PC-9 (cell line): ENCODE measurements around the gene ORC3. TPM values are rescaled to one million over a fixed set of nuclear protein-coding genes. Genes with fewer than 3 reads are reported as not detected.

Experiments
- BruUV-seq: library from RNA; stranded (reverse); fragments of 400-500 nt; replicated peaks from 2 replicates; lab custom pipeline; 2021; lab: Mats Ljungman, UMichigan
- CTCF ChIA-PET: fragments of 300-600 bp; sonication (Branson Sonifier 250); formaldehyde crosslinking; loops from one replicate; lab custom pipeline; 2022; ENCODE audit warnings: antibody characterized with exemption; lab: Charles Lee
- POLR2A ChIA-PET: fragments of 300-600 bp; sonication (Branson Sonifier 250); formaldehyde crosslinking; loops from one replicate; lab custom pipeline; 2022; ENCODE audit warnings: antibody characterized with exemption; ENCODE audit not compliant: unreplicated experiment; lab: Charles Lee
- DNase-seq, 2 experiments: peaks; one replicate each; pipeline versions ENCODE4 v3.0.0 to v3.0.0-alpha.2; 2015 to 2022; ENCODE audit warnings: mixed read lengths in 1 of 2
- H2AFZ ChIP-seq: fragments of 200-600 bp; sonication (generic); 2 replicates; pipeline ENCODE4 v1.8.1; 2017; ENCODE audit warnings: antibody characterized with exemption
- H3F3A ChIP-seq: fragments of 200-600 bp; sonication (generic); 2 replicates; pipeline ENCODE4 v1.8.1; 2017; ENCODE audit warnings: antibody characterized with exemption, mild to moderate bottlenecking, low read depth; ENCODE audit not compliant: insufficient read depth
- H3K27ac ChIP-seq: fragments of 200-600 bp; sonication (generic); 2 replicates; pipeline ENCODE4 v1.6.1; 2016; ENCODE audit warnings: mixed run types
- H3K27me3 ChIP-seq: fragments of 200-600 bp; sonication (generic); 2 replicates; pipeline ENCODE4 v1.6.1; 2016; ENCODE audit warnings: low read depth, mixed run types; ENCODE audit not compliant: insufficient read depth
- H3K36me3 ChIP-seq: fragments of 200-600 bp; sonication (generic); 2 replicates; pipeline ENCODE4 v1.6.1; 2016; ENCODE audit warnings: low read depth, mixed run types
- H3K4me1 ChIP-seq: fragments of 200-600 bp; sonication (generic); replicated peaks from 2 replicates; pipeline ENCODE4 v1.6.1; 2016; ENCODE audit warnings: mixed run types; ENCODE audit not compliant: insufficient read depth
- H3K4me2 ChIP-seq: fragments of 200-600 bp; sonication (generic); 2 replicates; pipeline ENCODE4 v1.6.1; 2017; ENCODE audit warnings: mixed run types
- H3K4me3 ChIP-seq: fragments of 200-600 bp; sonication (generic); 2 replicates; pipeline ENCODE4 v1.6.1; 2016; ENCODE audit warnings: mixed run types
- H3K79me2 ChIP-seq: fragments of 200-600 bp; sonication (generic); 2 replicates; pipeline ENCODE4 v1.6.1; 2017; ENCODE audit warnings: low read depth, mixed run types
- H3K9me2 ChIP-seq: fragments of 200-600 bp; sonication (generic); 2 replicates; pipeline ENCODE4 v1.8.1; 2017; ENCODE audit warnings: mild to moderate bottlenecking; ENCODE audit not compliant: insufficient read depth
- H3K9me3 ChIP-seq: fragments of 200-600 bp; sonication (generic); 2 replicates; pipeline ENCODE4 v1.8.1; 2016; ENCODE audit warnings: low read depth; ENCODE audit not compliant: insufficient read depth
- H4K20me1 ChIP-seq: fragments of 200-600 bp; sonication (generic); 2 replicates; pipeline ENCODE4 v1.8.1; 2017; ENCODE audit not compliant: insufficient read depth
- EZH2 ChIP-seq: fragments of 200-600 bp; sonication (generic); IDR thresholded peaks from 2 replicates; pipeline ENCODE4 v1.8.0; 2017; ENCODE audit warnings: antibody characterized with exemption, low read depth
- intact Hi-C: fragments of 100-400 bp; cut with micrococcal nuclease; formaldehyde crosslinking; loops from one replicate; pipeline ENCODE4 v1.10.0; 2022; ENCODE audit not compliant: unreplicated experiment
- total RNA-seq: library from RNA; stranded (reverse); gene quantifications from 2 replicates; pipeline ENCODE4 v1.2.3, GENCODE V29; 2021
- TF ChIP-seq, protein P1 (sequence below): fragments of 200-600 bp; sonication (generic); conservative IDR thresholded peaks from 2 replicates; pipeline ENCODE4 v1.6.1; 2017; ENCODE audit warnings: mixed run types, antibody characterized with exemption, mild to moderate bottlenecking, moderate library complexity

Gene ORC3
- total RNA-seq, 1 experiment from 2014 or later = 24.3 TPM

DNA sequence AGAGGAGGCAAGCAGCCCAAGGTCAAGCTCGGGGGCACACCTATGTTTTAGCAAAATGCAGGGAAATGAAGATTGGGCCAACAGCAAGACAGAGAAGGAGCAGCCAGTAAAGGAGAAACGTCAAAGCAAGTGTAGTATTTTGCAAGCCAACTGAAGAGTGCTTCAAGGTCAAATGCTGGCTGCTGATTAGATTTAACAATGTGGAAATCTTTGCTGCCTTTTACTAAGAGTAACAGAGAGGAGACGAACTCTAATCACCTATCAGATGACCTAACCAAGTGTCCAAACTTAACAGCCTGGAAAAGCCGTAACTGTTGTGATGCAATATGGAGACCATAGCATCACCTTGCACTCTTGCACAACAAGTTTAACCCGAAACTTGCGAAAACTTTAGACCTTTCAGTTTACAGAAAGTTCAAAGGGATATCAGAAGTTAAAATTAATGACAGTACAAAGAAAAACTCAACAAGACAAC lies 81.7 kb downstream of the ORC3 start:
- H3K4me2 ChIP-seq = no peak overlapping the region
- H3K27me3 ChIP-seq = no peaks in the 10 kb centered on the region
- H3K4me3 ChIP-seq = no peak overlapping the region
- peak overlapping the region; percentile 55 for H3K27ac ChIP-seq
- DNase-seq = no peak
- BruUV-seq = no TSS peak
- H3F3A ChIP-seq = peaks cover 14% of the 10 kb centered on the region; the same call in 1 of the 2 replicates
- H3K79me2 ChIP-seq = no peaks in the 10 kb centered on the region
- H2AFZ ChIP-seq = no peak overlapping the region
- ChIA-PET POLR2A (interaction anchor here (0.6 kb wide), 1 partner anchor 100 kb away, joined by 6 read pairs; no protein-coding TSS in a partner anchor), CTCF (no interaction called here)
- intact Hi-C loops = no loop called here
- peaks cover 10% of the 10 kb centered on the region; the same call in 1 of the 2 replicates for H3K36me3 ChIP-seq
- H3K9me3 ChIP-seq = no peaks in the 10 kb centered on the region
- H3K9me2 ChIP-seq = no peaks in the 10 kb centered on the region
- no peak for TF ChIP-seq EZH2
- TF ChIP-seq, protein P1, sequence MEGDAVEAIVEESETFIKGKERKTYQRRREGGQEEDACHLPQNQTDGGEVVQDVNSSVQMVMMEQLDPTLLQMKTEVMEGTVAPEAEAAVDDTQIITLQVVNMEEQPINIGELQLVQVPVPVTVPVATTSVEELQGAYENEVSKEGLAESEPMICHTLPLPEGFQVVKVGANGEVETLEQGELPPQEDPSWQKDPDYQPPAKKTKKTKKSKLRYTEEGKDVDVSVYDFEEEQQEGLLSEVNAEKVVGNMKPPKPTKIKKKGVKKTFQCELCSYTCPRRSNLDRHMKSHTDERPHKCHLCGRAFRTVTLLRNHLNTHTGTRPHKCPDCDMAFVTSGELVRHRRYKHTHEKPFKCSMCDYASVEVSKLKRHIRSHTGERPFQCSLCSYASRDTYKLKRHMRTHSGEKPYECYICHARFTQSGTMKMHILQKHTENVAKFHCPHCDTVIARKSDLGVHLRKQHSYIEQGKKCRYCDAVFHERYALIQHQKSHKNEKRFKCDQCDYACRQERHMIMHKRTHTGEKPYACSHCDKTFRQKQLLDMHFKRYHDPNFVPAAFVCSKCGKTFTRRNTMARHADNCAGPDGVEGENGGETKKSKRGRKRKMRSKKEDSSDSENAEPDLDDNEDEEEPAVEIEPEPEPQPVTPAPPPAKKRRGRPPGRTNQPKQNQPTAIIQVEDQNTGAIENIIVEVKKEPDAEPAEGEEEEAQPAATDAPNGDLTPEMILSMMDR = no peak
- H3K4me1 ChIP-seq = 0 out of 2 replicates have a peak, but pooled peaks cover 8% of the 10 kb centered on the region
- H4K20me1 ChIP-seq = no peaks in the 10 kb centered on the region

DNA sequence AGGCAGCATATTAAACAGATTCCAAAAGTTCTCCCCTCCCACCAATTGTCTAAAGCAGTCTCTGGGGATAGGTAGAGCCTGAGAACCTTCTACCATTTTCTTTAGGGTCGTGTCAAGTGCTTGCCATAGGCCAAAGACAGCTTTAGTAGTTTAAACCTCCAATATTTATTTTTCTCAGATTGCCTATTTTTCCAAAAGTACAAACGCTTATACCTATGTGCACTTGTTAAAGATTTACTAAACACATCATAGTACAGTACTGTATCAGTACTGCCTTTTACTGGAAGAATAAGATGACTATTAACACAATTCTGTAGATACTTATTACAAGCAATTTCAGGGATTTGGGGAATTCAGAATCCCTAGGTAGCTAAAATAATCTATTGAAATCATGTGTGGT lies 82.7 kb downstream of the ORC3 start:
- Histone ChIP-seq H3K36me3 (peaks cover 11% of the 10 kb centered on the region; the same call in 1 of the 2 replicates), H3K9me2 (no peaks in the 10 kb centered on the region), H3K4me1 (0 out of 2 replicates have a peak, but pooled peaks cover 8% of the 10 kb centered on the region), H3K4me3 (no peak overlapping the region), H3F3A (peaks cover 14% of the 10 kb centered on the region; the same call in 1 of the 2 replicates), H3K4me2 (no peak overlapping the region), H3K79me2 (no peaks in the 10 kb centered on the region), H3K27ac (no peak overlapping the region), H3K9me3 (no peaks in the 10 kb centered on the region), H2AFZ (no peak overlapping the region), H3K27me3 (no peaks in the 10 kb centered on the region), H4K20me1 (0 out of 2 replicates have a peak, but pooled peaks cover under 1% of the 10 kb centered on the region)
- no TSS peak for BruUV-seq
- DNase-seq = no peak
- intact Hi-C loops = no loop called here
- POLR2A ChIA-PET = no interaction called here
- TF ChIP-seq, protein P1 = no peak
- no peak for TF ChIP-seq EZH2
- CTCF ChIA-PET = no interaction called here

- no peaks in the 10 kb centered on the region for H3K79me2 ChIP-seq
- BruUV-seq = no TSS peak
- no peak overlapping the region for H3K4me3 ChIP-seq
- intact Hi-C loops = no loop called here
- H3K4me2 ChIP-seq = no peak overlapping the region
- no peak overlapping the region for H2AFZ ChIP-seq
- CTCF ChIA-PET = no interaction called here
- H3K27ac ChIP-seq = no peak overlapping the region
- no peaks in the 10 kb centered on the region for H3K9me3 ChIP-seq
- H3K4me1 ChIP-seq = 0 out of 2 replicates have a peak, but pooled peaks cover 8% of the 10 kb centered on the region
- DNase-seq = no peak
- H3K27me3 ChIP-seq = no peaks in the 10 kb centered on the region
- H3F3A ChIP-seq = peaks cover 14% of the 10 kb centered on the region; the same call in 1 of the 2 replicates
- peaks cover 14% of the 10 kb centered on the region; the same call in 1 of the 2 replicates for H3K36me3 ChIP-seq
- POLR2A ChIA-PET = no interaction called here
- TF ChIP-seq, protein P1 = no peak
- TF ChIP-seq EZH2 = no peak
- 0 out of 2 replicates have a peak, but pooled peaks cover 6% of the 10 kb centered on the region for H4K20me1 ChIP-seq
- no peaks in the 10 kb centered on the region for H3K9me2 ChIP-seq
Observed at GRCh38 chr6:87673237-87673636, 83.3 kb downstream of the ORC3 start.
